ENCODE results near the gene ZNHIT6. TPM values are rescaled to one million over a fixed set of nuclear protein-coding genes. Genes with fewer than 3 reads are reported as not detected.

Gene ZNHIT6
- total and polyA plus RNA-seq, 2 donors (not counting 3 experiments of a cell fraction or from before 2014, with no cell fraction given), result 7.3 to 18.8 TPM

- H3K4me3 ChIP-seq (replicated peaks in 1 of 3; ENCODE audit: insufficient read depth in 1 of 3, low read depth in 1 of 3, low read length in 3 of 3), result no peak overlapping the region
- ChIA-PET CTCF (no interaction called here), POLR2A (no interaction called here)
- H3K36me3 ChIP-seq (ENCODE audit: control insufficient read depth in 2 of 2, extremely low read depth in 1 of 2, insufficient read depth in 2 of 2, low read length in 2 of 2), result no peaks in the 10 kb centered on the region
- BruUV-seq (replicated peaks), result no TSS peak
- no peaks in the 10 kb centered on the region for H3K79me2 ChIP-seq (ENCODE audit: control insufficient read depth, insufficient read depth, low read length)
- peaks cover 25% of the 10 kb centered on the region for H3K4me1 ChIP-seq (ENCODE audit: control insufficient read depth, extremely low read depth, insufficient read depth, low read length)
- H3K9me1 ChIP-seq (replicated peaks; ENCODE audit: control insufficient read depth, extremely low read depth, insufficient read depth, low read length), result no peaks in the 10 kb centered on the region
- DNase-seq (ENCODE audit: low read depth, low spot score) (no peak), FAIRE-seq (no peak)
- H3K27ac ChIP-seq (ENCODE audit: insufficient read depth, low read depth, low read length), result no peak overlapping the region
- H3K9ac ChIP-seq (replicated peaks; ENCODE audit: extremely low read depth, insufficient read depth, low read length), result no peak overlapping the region
- dilution Hi-C loops (cut with MboI; ENCODE audit: extremely low pct_ligation_motif_present, low sequenced_read_pairs), result no loop called here
- no peak overlapping the region for H3K4me2 ChIP-seq (ENCODE audit: insufficient read depth, low read length)
- no peaks in the 10 kb centered on the region for H3K9me3 ChIP-seq (replicated peaks; ENCODE audit: control insufficient read depth, insufficient read depth, low read length)
- no peaks in the 10 kb centered on the region for H4K20me1 ChIP-seq (replicated peaks; ENCODE audit: control insufficient read depth, extremely low read depth, insufficient read depth, low read length)
- H2AFZ ChIP-seq (ENCODE audit: low read depth, low read length), result no peak overlapping the region
- TF ChIP-seq, protein P1, sequence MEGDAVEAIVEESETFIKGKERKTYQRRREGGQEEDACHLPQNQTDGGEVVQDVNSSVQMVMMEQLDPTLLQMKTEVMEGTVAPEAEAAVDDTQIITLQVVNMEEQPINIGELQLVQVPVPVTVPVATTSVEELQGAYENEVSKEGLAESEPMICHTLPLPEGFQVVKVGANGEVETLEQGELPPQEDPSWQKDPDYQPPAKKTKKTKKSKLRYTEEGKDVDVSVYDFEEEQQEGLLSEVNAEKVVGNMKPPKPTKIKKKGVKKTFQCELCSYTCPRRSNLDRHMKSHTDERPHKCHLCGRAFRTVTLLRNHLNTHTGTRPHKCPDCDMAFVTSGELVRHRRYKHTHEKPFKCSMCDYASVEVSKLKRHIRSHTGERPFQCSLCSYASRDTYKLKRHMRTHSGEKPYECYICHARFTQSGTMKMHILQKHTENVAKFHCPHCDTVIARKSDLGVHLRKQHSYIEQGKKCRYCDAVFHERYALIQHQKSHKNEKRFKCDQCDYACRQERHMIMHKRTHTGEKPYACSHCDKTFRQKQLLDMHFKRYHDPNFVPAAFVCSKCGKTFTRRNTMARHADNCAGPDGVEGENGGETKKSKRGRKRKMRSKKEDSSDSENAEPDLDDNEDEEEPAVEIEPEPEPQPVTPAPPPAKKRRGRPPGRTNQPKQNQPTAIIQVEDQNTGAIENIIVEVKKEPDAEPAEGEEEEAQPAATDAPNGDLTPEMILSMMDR (IDR thresholded peaks at IDR 0.05; ENCODE audit: extremely low read depth in 1 of 2, insufficient read depth in 1 of 2, low read depth in 1 of 2, low read length in 2 of 2), result no peak
- no peak for TF ChIP-seq EZH2 (IDR thresholded peaks at IDR 0.05; ENCODE audit: borderline replicate concordance, low read depth, low read length, severe bottlenecking)
- intact Hi-C loops (cut with micrococcal nuclease), result loop anchor here (5.0 kb wide), 1 partner anchor 180 kb away; no protein-coding TSS in a partner anchor
- no peaks in the 10 kb centered on the region for H3K27me3 ChIP-seq (ENCODE audit: control insufficient read depth in 2 of 2, insufficient read depth in 2 of 2, low read length in 2 of 2)
Observed at GRCh38 chr1:85626818-85627217, 81.4 kb downstream of the ZNHIT6 start.

GRCh38 chr1:85624361-85624760, 83.9 kb downstream of the ZNHIT6 start:
- no peaks in the 10 kb centered on the region for H3K27me3 ChIP-seq (ENCODE audit: control insufficient read depth in 2 of 2, insufficient read depth in 2 of 2, low read length in 2 of 2)
- no peak for FAIRE-seq
- CTCF ChIA-PET, result no interaction called here
- no peaks in the 10 kb centered on the region for H3K36me3 ChIP-seq (ENCODE audit: control insufficient read depth in 2 of 2, extremely low read depth in 1 of 2, insufficient read depth in 2 of 2, low read length in 2 of 2)
- no peaks in the 10 kb centered on the region for H3K9me1 ChIP-seq (replicated peaks; ENCODE audit: control insufficient read depth, extremely low read depth, insufficient read depth, low read length)
- POLR2A ChIA-PET, result no interaction called here
- H3K4me3 ChIP-seq (replicated peaks in 1 of 3; ENCODE audit: insufficient read depth in 1 of 3, low read depth in 1 of 3, low read length in 3 of 3), result no peak overlapping the region
- dilution Hi-C loops (cut with MboI; ENCODE audit: extremely low pct_ligation_motif_present, low sequenced_read_pairs) (no loop called here), intact Hi-C loops (cut with micrococcal nuclease) (no loop called here)
- H3K9me3 ChIP-seq (replicated peaks; ENCODE audit: control insufficient read depth, insufficient read depth, low read length), result peaks cover 3% of the 10 kb centered on the region
- no peaks in the 10 kb centered on the region for H3K79me2 ChIP-seq (ENCODE audit: control insufficient read depth, insufficient read depth, low read length)
- no peak for TF ChIP-seq JUN (IDR thresholded peaks at IDR 0.05; ENCODE audit: borderline replicate concordance, insufficient read depth, insufficient read length, low read depth)
- no peak for TF ChIP-seq MAX (IDR thresholded peaks at IDR 0.05; ENCODE audit: insufficient read depth, insufficient read length)
- no peak for TF ChIP-seq MYC (IDR thresholded peaks at IDR 0.05; ENCODE audit: low read depth, low read length)
- TF ChIP-seq POLR2AphosphoS5 (IDR thresholded peaks at IDR 0.05; ENCODE audit: insufficient read depth, low read depth, low read length), result no peak
- no peak for TF ChIP-seq POLR2A (IDR thresholded peaks at IDR 0.05; ENCODE audit: low read depth, low read length)
- TF ChIP-seq FOS (IDR thresholded peaks at IDR 0.05; ENCODE audit: borderline replicate concordance, insufficient read depth, low read length), result no peak
- no peak for TF ChIP-seq GATA2 (IDR thresholded peaks at IDR 0.05; ENCODE audit: insufficient read depth, insufficient read length, low read depth, low read length)
- no peak for TF ChIP-seq EZH2 (IDR thresholded peaks at IDR 0.05; ENCODE audit: borderline replicate concordance, low read depth, low read length, severe bottlenecking)
- TF ChIP-seq, protein P1 (IDR thresholded peaks at IDR 0.05; ENCODE audit: extremely low read depth in 1 of 2, insufficient read depth in 1 of 2, low read depth in 1 of 2, low read length in 2 of 2), result no peak
- DNase-seq (ENCODE audit: low read depth, low spot score), result no peak
- no peak overlapping the region for H2AFZ ChIP-seq (ENCODE audit: low read depth, low read length)
- BruUV-seq (replicated peaks), result no TSS peak
- H3K9ac ChIP-seq (replicated peaks; ENCODE audit: extremely low read depth, insufficient read depth, low read length), result no peak overlapping the region
- no peak overlapping the region for H3K4me2 ChIP-seq (ENCODE audit: insufficient read depth, low read length)
- H3K4me1 ChIP-seq (ENCODE audit: control insufficient read depth, extremely low read depth, insufficient read depth, low read length), result peaks cover 16% of the 10 kb centered on the region
- H4K20me1 ChIP-seq (replicated peaks; ENCODE audit: control insufficient read depth, extremely low read depth, insufficient read depth, low read length), result no peaks in the 10 kb centered on the region
- no peak overlapping the region for H3K27ac ChIP-seq (ENCODE audit: insufficient read depth, low read depth, low read length)
